Fibroblast of the aortic adventitia (primary cell): ENCODE data around the gene PARP3. TPM values are rescaled to one million over a fixed set of nuclear protein-coding genes. Genes with fewer than 3 reads are reported as not detected.

Source experiments
- DNase-seq: peaks from one replicate; pipeline ENCODE4 v3.0.0-alpha.2; 2010; ENCODE audit warnings: low read depth
- H3K4me3 ChIP-seq: 2 replicates; pipeline ENCODE4 v1.5.1; 2011; ENCODE audit warnings: low read depth, mild to moderate bottlenecking, control low read depth, low read length, moderate library complexity
- total RNA-seq: library from RNA; depleted of rRNA; stranded (reverse); fragments of >200 nt; gene quantifications from 2 replicates; pipeline ENCODE4 v1.2.3, GENCODE V29; 2012; ENCODE audit warnings: low replicate concordance
- TF ChIP-seq, protein P1 (sequence below): IDR thresholded peaks from 2 replicates; pipeline ENCODE4 v1.5.1; 2011; ENCODE audit warnings: mild to moderate bottlenecking, low read length, control low read depth, inconsistent platforms; ENCODE audit not compliant: insufficient read depth

Gene PARP3
- total RNA-seq, 1 donor, result 27.1 TPM

DNA sequence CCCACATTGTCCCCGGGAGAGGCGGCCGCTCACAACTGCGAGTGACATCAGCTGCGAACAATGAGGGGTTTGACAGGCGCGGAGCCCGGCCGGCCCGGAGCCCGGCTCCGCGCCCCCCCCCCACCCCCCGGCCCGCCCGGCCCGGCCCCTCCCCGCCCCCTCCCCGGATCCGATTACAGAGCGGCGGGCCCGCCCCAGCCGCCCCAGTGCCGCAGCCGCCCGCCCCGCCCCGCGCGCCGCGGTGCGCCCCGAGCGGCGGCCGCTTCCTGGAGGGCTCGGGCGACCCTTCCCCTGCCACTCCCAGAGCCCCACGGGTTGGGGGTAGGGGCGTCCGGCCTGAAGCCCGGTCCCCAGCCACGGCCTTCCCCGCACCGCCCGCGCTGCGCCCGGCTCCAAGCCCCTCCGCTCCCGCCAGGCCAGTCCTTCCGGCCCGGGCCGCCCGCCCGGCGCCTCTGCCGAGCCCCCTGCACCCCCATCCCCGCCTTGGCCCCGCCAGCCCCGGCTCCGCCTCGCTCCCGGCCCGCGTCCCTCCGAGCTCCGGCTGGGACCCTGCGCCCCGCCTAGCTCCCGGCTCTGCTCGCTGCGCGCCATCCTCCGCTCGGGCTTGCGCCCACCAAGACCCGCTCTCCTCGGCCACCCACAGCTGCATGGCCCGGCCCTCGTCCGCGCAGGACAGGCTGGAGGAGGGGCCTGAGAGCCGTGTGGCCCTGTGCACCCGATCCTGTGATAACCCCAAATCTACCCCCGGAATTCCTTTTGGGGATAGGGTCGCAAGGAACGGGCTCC is 25.4 kb downstream of the PARP3 start, which contains the start of gene PCBP4:
Gene PCBP4 (minus strand): TSS at position 71 of the 786 bp plus-strand sequence. CDS start 6,214 bp downstream, outside the sequence.
- no peak for DNase-seq
- peak within 1 kb of the TSS; percentile 83 for H3K4me3 ChIP-seq
- TF ChIP-seq, protein P1, sequence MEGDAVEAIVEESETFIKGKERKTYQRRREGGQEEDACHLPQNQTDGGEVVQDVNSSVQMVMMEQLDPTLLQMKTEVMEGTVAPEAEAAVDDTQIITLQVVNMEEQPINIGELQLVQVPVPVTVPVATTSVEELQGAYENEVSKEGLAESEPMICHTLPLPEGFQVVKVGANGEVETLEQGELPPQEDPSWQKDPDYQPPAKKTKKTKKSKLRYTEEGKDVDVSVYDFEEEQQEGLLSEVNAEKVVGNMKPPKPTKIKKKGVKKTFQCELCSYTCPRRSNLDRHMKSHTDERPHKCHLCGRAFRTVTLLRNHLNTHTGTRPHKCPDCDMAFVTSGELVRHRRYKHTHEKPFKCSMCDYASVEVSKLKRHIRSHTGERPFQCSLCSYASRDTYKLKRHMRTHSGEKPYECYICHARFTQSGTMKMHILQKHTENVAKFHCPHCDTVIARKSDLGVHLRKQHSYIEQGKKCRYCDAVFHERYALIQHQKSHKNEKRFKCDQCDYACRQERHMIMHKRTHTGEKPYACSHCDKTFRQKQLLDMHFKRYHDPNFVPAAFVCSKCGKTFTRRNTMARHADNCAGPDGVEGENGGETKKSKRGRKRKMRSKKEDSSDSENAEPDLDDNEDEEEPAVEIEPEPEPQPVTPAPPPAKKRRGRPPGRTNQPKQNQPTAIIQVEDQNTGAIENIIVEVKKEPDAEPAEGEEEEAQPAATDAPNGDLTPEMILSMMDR, result no peak

DNA sequence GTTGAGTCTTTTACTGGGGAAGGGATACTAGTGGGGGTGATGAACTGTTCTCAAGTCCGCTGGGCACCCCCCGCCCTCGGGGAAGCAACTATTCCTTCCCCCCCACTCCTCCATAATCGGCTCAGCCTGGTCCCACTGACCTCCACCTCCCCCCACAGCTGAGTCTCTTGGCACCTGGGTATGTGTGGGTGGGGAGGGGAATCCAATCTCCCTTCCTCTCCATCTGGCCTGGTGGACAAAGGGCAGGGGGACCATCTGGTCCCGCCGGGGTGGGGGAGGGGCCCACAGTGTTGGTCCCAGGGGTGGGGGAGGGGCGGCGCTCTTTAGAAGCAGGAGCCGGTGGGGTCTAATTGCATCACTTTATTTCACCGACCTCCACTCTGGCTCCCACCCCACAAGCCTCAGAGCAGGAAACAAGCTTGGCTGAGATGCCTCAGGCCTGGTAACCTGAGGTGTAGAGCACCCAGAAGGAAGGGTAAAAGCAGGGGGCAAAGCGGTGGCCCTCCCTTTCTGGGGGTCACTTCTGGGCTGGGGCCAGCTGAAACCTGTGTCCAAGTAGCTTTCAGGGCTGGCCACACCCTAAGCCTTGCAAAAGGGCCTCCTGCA is 26.1 kb downstream of the PARP3 start:
- H3K4me3 ChIP-seq, result peak overlapping the region; percentile 73
- no peak for DNase-seq
- TF ChIP-seq, protein P1, result no peak

DNA sequence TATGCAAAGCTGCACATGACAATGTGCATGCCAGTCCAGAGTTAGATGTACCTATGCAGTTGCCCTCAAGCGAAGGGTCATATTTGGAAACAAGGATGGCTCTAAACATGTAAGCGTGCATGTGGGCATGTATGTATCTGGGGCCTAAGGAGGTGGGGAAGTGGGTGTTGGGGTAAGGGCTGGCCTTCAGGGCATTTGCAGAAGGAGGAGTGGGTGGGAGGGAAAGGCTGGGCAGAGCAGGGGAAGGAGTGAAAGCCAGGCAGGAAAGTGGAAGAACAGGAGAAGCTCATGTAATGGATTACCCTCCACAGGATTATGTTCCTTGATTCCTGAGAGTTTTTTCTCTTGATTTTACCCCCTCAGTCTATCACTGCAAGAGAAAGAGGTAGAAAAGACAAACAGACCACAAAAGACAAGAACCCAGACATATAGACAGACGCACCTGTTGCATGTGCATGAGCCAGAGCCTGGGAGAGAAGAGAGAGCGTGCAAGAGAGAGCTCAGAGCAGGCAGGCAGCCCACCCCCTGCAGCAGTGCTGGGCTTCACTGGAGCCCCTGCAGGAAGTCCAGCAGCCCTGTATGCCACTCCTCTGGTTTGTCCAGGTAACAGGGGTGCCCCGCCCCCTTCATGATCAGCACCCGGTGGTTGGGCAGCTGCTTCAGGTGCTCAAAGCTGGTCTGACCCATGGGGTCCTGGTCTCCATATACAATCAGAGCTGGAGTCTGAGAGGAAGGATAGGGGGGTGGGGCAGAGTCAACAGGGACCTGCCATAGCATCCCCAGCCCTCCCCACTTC is 26.9 kb downstream of the PARP3 start:
- H3K4me3 ChIP-seq, result peak overlapping the region; percentile 73
- TF ChIP-seq, protein P1, result no peak
- no peak for DNase-seq

DNA sequence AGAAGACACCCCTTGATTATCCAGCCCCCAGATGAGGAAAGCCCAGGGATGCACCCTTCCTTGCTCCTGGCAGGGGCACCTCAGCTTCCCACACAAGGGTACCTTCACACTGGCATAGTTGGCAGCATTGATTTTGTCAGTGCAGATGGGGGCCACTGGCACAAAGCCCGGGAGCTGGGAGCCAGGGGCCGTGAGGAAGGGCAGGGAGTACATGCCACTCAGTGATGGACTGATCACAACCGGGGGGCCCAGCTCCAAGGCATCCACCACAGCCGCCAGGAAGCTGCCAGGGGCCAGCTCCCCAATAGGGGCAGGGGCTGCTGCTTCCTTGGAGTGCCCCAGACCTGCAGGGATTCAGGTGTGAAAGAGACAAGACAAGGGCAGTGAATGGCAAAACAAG is 27.7 kb downstream of the PARP3 start:
- DNase-seq, result no peak
- H3K4me3 ChIP-seq, result no peak overlapping the region

DNA sequence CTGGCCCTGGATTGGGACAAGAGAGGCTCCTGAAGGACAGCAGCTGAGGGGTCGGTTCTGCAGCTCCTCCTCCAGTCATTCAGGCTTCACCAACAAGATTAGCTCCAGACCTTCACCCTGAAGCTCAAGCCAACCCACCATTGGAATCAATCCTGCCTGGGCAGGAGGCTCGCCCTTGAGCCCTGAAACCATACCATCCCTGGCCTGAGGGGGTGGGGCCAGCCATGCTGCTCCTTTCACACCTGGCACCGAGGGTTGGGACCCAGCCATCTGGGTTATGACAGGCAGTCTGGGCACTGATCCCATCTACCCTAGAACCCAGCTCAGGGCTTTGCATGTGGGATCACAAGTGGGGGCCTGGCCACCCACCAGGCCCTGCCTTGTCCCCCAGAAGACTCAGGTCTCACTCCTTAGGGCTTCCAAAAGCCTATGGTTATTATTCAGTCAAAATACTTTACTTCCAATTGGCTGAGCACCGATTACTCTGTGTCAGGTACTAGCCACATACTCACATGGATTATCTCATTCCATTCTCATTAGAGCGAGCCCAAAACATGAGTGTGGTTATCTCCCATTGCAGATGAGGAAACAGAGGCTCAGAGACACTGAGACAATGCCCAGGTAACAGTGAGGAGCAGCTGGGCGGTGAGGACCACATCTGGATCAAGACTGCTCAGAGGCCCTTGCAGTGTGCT is 28.6 kb downstream of the PARP3 start:
- TF ChIP-seq, protein P1, result no peak
- DNase-seq, result no peak
- no peak overlapping the region for H3K4me3 ChIP-seq

More for the DNA sequence above, 27.7 kb downstream of the PARP3 start:
- TF ChIP-seq, protein P1, result no peak

DNA sequence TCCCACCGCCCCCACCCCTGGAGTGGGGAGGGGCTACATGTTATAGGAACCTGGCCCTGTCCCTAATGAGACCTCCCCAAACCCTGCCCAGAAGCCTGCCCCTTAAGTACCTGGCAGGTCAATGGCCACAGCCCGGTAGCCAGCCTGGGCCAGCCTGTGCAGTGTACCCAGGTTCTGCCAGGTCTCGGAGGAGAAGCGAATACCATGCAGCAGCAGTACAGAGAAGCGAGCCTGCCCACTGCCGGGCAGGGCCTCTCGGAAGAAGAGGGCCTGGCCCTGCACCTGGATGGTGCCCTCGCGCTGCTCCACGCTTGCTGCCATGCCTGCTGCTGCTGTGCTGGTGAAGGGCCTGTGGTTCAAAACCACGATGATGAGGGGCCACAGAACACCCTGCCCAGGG is 29.2 kb downstream of the PARP3 start:
- no peak overlapping the region for H3K4me3 ChIP-seq
- TF ChIP-seq, protein P1, result no peak
- no peak for DNase-seq
